NB4 (cell line): ENCODE measurements around the gene EML4.

Source experiments
- DNase-seq: peaks from one replicate; pipeline ENCODE4 v3.0.0; 2010; ENCODE audit warnings: low read depth
- H3K4me3 ChIP-seq: one replicate; pipeline ENCODE4 v1.5.1; 2011; ENCODE audit warnings: mild to moderate bottlenecking, low read depth, low read length, moderate library complexity
- MYC ChIP-seq: IDR thresholded peaks from 2 replicates; pipeline ENCODE4 v1.6.1; 2011; ENCODE audit warnings: low read depth, low read length
- POLR2A ChIP-seq: IDR thresholded peaks from 2 replicates; pipeline ENCODE4 v1.6.1; 2011; ENCODE audit warnings: mild to moderate bottlenecking; ENCODE audit not compliant: insufficient read length; ENCODE audit errors: extremely low read depth
- TF ChIP-seq, protein P1 (sequence below): IDR thresholded peaks from 2 replicates; pipeline ENCODE4 v1.6.1; 2011; ENCODE audit warnings: low read depth, low read length
- TF ChIP-seq, protein P2 (sequence below): IDR thresholded peaks from one replicate; pipeline ENCODE4 v1.5.1; 2012; ENCODE audit warnings: low read depth, low read length

Gene EML4

DNA sequence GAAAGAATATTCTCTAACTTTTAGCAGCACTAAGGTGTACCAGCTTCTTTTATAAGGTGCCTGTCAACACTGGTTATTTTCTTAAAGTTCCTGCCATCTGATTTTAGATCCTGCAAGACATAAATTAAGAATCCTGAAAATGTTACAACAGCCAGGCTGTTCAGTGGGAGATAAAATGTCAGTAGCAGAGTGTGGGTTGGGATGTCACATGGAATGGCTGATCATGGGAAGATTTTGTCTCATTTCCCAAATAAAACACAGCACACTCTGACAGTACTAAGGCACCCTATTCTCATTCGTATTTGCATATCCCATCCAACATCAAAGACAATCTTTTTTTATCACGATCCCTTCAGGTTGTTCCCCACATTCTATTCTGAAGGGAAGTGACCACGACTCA is 194.3 kb downstream of the EML4 start:
- TF ChIP-seq, protein P1, sequence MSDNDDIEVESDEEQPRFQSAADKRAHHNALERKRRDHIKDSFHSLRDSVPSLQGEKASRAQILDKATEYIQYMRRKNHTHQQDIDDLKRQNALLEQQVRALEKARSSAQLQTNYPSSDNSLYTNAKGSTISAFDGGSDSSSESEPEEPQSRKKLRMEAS = no peak
- no peak for TF ChIP-seq POLR2A
- no peak for DNase-seq

DNA sequence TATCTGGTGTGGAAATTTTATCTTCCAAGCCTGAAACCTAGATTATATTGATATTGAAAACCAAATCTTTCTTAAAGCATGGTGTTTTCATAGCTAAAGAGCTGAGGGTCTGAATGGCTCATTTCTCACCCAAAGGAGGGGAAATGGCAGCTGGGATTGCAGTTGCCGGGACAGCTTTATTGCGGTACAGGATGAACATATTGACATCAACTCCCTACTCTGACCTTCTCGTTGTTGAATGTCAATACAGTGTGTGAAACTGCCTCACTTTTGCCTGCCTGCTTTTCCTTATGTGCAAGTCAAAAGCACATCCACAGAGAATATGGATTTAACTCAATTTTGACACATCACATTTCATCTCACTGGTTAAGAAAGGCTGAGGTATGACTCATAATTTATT is 195.5 kb downstream of the EML4 start:
- no peak for DNase-seq
- TF ChIP-seq, protein P2, sequence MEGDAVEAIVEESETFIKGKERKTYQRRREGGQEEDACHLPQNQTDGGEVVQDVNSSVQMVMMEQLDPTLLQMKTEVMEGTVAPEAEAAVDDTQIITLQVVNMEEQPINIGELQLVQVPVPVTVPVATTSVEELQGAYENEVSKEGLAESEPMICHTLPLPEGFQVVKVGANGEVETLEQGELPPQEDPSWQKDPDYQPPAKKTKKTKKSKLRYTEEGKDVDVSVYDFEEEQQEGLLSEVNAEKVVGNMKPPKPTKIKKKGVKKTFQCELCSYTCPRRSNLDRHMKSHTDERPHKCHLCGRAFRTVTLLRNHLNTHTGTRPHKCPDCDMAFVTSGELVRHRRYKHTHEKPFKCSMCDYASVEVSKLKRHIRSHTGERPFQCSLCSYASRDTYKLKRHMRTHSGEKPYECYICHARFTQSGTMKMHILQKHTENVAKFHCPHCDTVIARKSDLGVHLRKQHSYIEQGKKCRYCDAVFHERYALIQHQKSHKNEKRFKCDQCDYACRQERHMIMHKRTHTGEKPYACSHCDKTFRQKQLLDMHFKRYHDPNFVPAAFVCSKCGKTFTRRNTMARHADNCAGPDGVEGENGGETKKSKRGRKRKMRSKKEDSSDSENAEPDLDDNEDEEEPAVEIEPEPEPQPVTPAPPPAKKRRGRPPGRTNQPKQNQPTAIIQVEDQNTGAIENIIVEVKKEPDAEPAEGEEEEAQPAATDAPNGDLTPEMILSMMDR = no peak
- no peak for TF ChIP-seq POLR2A
- H3K4me3 ChIP-seq = no peak overlapping the region

More for the DNA sequence above, 194.3 kb downstream of the EML4 start:
- no peak overlapping the region for H3K4me3 ChIP-seq

DNA sequence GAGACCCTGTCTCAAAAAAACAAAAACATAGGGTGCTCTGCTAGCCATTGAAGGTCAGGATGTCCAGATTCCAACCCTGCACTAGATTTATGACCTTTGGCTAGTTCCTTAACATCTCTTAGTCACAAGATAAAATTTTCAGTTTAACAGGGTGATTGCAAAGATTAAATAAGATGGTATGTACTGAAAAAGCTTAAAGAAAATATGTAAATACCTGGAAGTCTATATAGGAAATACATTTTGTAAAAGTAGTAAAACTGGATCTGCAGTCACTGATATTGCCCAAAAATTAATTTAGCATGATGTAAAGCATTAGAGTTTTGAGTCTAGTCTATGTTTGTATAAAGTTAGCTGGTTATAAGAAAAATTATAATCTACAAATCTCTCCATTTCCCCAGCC is 197.3 kb downstream of the EML4 start:
- no peak for DNase-seq
- no peak overlapping the region for H3K4me3 ChIP-seq
- TF ChIP-seq, protein P1 = no peak
- no peak for TF ChIP-seq POLR2A
- no peak for TF ChIP-seq MYC
- TF ChIP-seq, protein P2 = no peak

DNA sequence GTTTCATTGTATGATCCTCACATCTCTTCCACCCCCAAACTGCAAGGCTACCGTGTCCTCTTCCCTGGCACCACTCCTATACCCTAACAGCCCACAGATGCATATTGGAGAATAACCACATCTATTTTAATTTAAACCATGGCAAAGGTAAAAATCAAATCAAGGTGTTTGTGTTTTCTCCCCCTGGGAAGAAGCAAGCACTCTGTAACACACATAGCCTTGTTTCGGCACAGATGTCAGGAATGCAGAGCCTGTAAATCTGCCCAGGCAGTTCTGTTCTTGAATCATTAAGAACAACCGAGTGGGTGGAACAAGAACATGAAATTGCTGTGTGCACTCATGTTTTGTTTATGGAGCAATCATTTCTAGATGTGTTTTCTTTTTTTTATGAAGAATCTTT is 198.7 kb downstream of the EML4 start:
- DNase-seq = no peak
- no peak overlapping the region for H3K4me3 ChIP-seq
- TF ChIP-seq POLR2A = no peak

DNA sequence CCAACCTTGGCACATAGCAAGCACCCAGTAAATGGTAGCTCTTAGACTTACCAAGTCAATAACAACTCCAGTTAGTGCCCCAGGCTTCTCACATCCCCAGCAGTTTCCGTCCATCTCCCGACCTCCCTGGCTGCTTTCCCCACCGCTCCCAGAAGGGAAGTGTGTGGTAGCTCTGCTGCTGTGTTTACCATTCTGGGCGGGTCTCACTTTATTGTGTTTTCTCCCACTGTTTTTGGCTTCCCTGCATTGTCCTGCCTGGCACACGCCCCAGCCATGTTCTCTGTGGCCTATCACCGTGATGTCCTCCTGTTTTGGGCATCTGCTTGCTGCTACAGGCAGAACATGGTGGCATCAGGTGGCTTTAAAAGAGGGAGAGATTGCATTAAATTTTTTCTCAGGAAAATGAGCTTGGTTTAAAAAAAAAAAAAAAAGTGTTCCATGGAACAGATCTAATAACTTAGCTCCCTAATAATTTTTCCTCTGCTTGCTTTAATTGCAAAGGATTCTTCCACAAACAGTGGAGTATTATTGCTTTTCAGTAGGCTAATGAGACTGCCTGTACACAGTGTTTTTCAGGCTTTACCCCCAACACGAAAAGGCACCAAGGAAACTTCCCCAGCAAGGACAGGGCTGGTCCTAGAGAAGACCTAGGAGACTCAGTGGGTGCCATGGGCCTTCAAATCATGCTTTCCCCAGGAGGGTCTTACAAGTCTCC is 199.8 kb downstream of the EML4 start:
- no peak for DNase-seq
- TF ChIP-seq, protein P2 = no peak
- TF ChIP-seq POLR2A (no peak), MYC (no peak)
- TF ChIP-seq, protein P1 = no peak

DNA sequence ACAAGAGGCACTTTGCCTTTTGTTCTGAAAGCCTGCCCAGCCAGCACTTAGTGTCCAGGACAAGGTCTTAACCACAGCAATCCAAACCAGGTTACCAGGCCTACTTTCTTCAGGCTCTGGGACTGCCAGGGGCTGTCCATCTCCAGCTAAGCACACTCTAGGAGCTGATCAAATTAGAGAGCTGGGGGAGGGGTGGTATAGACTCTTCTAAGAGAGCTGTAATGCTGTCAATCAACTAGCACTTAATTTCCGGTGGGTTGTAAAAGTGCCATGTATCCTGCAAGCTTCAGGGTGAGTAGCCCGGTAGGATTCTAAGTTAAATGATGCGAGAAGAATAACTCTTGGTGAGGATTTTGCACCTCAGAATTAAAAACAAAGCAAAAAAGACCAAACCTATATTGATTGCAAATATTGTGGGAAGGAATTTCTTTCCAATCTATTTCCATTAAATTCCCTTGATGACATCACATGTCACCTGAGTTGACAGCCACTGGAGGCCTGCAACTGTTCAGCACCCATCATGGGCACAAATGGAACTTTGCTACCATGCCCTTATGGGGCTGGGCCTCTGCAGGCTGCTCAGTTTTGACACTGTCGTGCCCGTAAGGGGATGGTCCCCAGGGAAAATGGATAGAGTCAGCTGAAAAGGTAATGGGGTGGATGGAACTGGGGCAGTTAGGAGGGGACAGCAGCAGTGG is 200.5 kb downstream of the EML4 start:
- DNase-seq = no peak
- no peak overlapping the region for H3K4me3 ChIP-seq
- TF ChIP-seq MYC (no peak), POLR2A (no peak)
- TF ChIP-seq, protein P2 = no peak
- TF ChIP-seq, protein P1 = no peak

More for the DNA sequence above, 199.8 kb downstream of the EML4 start:
- no peak overlapping the region for H3K4me3 ChIP-seq
